ENCODE data around the gene MRPS9.

Gene MRPS9

GRCh38 chr2:105078906-105079495 is 41.1 kb downstream of the MRPS9 start:
- no peaks in the 10 kb centered on the region for H3K27me3 ChIP-seq (replicated peaks; ENCODE audit: control insufficient read depth, insufficient read depth, low read length)
- no peak for DNase-seq (ENCODE audit: extremely low read depth, insufficient read length)
- peaks cover 3% of the 10 kb centered on the region for H3K36me3 ChIP-seq (ENCODE audit: control insufficient read depth, insufficient read depth, low read length)
- no peak overlapping the region for H3K4me3 ChIP-seq (replicated peaks; ENCODE audit: low read depth, low read length)
- TF ChIP-seq, protein P1, sequence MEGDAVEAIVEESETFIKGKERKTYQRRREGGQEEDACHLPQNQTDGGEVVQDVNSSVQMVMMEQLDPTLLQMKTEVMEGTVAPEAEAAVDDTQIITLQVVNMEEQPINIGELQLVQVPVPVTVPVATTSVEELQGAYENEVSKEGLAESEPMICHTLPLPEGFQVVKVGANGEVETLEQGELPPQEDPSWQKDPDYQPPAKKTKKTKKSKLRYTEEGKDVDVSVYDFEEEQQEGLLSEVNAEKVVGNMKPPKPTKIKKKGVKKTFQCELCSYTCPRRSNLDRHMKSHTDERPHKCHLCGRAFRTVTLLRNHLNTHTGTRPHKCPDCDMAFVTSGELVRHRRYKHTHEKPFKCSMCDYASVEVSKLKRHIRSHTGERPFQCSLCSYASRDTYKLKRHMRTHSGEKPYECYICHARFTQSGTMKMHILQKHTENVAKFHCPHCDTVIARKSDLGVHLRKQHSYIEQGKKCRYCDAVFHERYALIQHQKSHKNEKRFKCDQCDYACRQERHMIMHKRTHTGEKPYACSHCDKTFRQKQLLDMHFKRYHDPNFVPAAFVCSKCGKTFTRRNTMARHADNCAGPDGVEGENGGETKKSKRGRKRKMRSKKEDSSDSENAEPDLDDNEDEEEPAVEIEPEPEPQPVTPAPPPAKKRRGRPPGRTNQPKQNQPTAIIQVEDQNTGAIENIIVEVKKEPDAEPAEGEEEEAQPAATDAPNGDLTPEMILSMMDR (IDR thresholded peaks at IDR 0.05; ENCODE audit: insufficient read depth, low read length, poor library complexity, severe bottlenecking), result no peak

DNA sequence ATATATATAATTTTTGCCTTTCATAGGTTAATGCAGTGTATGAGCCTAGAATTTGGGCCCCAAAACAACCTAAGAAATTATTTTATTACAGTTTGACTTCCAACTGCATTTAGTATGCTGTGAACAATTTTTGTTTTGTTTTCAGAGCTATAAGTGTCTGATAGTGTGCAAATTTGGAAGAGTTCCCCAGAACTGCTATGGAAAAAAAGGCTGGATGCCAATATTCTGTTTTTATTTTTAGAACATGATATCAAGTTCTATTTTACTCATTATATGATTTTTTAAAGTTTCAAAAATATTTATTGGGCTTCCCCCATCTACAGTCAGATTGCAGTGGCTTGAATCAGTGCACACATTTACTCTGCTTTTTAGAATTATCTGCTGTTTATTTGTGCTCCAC is 42.6 kb downstream of the MRPS9 start:
- Histone ChIP-seq H3K4me3 (replicated peaks; ENCODE audit: low read depth, low read length) (no peak overlapping the region), H3K27me3 (replicated peaks; ENCODE audit: control insufficient read depth, insufficient read depth, low read length) (no peaks in the 10 kb centered on the region), H3K36me3 (ENCODE audit: control insufficient read depth, insufficient read depth, low read length) (peaks cover 3% of the 10 kb centered on the region)
- TF ChIP-seq, protein P1 (IDR thresholded peaks at IDR 0.05; ENCODE audit: insufficient read depth, low read length, poor library complexity, severe bottlenecking), result no peak
- DNase-seq (ENCODE audit: extremely low read depth, insufficient read length), result no peak

DNA sequence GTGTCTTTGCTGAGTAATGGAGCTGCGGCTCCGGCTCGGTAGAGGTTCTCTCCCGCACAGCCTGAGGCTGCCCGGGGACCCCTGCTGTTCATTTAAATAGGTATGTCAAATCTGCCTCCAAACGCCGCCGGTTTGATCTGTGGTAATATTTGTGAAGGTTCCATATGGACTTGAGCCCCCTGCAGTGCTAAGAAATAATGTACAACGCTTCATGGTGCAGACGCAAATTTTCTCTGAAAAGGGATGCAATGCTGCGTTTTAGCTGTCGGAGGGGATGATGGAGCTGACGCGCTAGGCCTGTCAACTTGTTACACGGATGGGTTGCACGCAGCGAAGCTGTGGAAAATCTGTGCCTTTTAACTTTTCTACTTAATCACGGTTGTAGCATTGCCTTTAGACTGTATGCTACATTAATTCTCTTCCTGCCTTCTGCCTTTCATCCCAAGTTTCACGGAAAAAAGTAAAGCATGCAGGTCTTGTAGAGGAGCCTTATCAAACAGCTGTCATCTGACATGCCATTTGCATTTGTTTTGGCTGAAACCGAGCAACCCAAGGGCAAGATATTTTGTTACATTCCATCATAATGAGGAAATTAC is 43.2 kb downstream of the MRPS9 start:
- peaks cover 3% of the 10 kb centered on the region for H3K36me3 ChIP-seq (ENCODE audit: control insufficient read depth, insufficient read depth, low read length)

GRCh38 chr2:105082107-105082506 is 44.2 kb downstream of the MRPS9 start:
- H3K27me3 ChIP-seq (replicated peaks; ENCODE audit: control insufficient read depth, insufficient read depth, low read length), result no peaks in the 10 kb centered on the region
- DNase-seq (ENCODE audit: extremely low read depth, insufficient read length), result no peak
- H3K4me3 ChIP-seq (replicated peaks; ENCODE audit: low read depth, low read length), result no peak overlapping the region
- TF ChIP-seq, protein P1 (IDR thresholded peaks at IDR 0.05; ENCODE audit: insufficient read depth, low read length, poor library complexity, severe bottlenecking), result no peak
- peaks cover 3% of the 10 kb centered on the region for H3K36me3 ChIP-seq (ENCODE audit: control insufficient read depth, insufficient read depth, low read length)

More for the DNA sequence above, 43.2 kb downstream of the MRPS9 start:
- DNase-seq (ENCODE audit: extremely low read depth, insufficient read length), result no peak
- TF ChIP-seq, protein P1 (IDR thresholded peaks at IDR 0.05; ENCODE audit: insufficient read depth, low read length, poor library complexity, severe bottlenecking), result no peak
- Histone ChIP-seq H3K4me3 (replicated peaks; ENCODE audit: low read depth, low read length) (no peak overlapping the region), H3K27me3 (replicated peaks; ENCODE audit: control insufficient read depth, insufficient read depth, low read length) (no peaks in the 10 kb centered on the region)

- TF ChIP-seq, protein P1 (IDR thresholded peaks at IDR 0.05; ENCODE audit: insufficient read depth, low read length, poor library complexity, severe bottlenecking), result no peak
- no peak overlapping the region for H3K4me3 ChIP-seq (replicated peaks; ENCODE audit: low read depth, low read length)
- peaks cover 3% of the 10 kb centered on the region for H3K36me3 ChIP-seq (ENCODE audit: control insufficient read depth, insufficient read depth, low read length)
- H3K27me3 ChIP-seq (replicated peaks; ENCODE audit: control insufficient read depth, insufficient read depth, low read length), result no peaks in the 10 kb centered on the region
- DNase-seq (ENCODE audit: extremely low read depth, insufficient read length), result no peak
Observed at GRCh38 chr2:105085525-105085924, 47.7 kb downstream of the MRPS9 start.

Data from GM06990 (cell line).